Neural crest cell (in vitro differentiated cells): ENCODE measurements around the gene UBC. TPM values are rescaled to one million over a fixed set of nuclear protein-coding genes. Genes with fewer than 3 reads are reported as not detected.
"Not testable (repeated sequence)": the region's sequence is repeated elsewhere in the genome, so short reads cannot be mapped to it uniquely, and the experiment has no call there.

Experiments
- DNase-seq: peaks from one replicate; pipeline ENCODE4 v3.0.0; 2021; ENCODE audit warnings: low read depth, mixed read lengths, low spot score
- H3K27ac Mint-ChIP-seq: one replicate; pipeline ENCODE4 v1.8.0; 2021; ENCODE audit warnings: mild to moderate bottlenecking, mixed read lengths; ENCODE audit not compliant: unreplicated experiment
- H3K27me3 Mint-ChIP-seq: 2 replicates; pipeline ENCODE4 v1.8.0; 2021; ENCODE audit warnings: low read depth, mild to moderate bottlenecking, mixed read lengths
- H3K36me3 Mint-ChIP-seq: 2 replicates; pipeline ENCODE4 v1.8.0; 2021; ENCODE audit warnings: low read depth, mild to moderate bottlenecking, mixed read lengths
- H3K4me1 Mint-ChIP-seq: 2 replicates; pipeline ENCODE4 v1.8.0; 2021; ENCODE audit warnings: mixed read lengths
- H3K4me3 Mint-ChIP-seq: one replicate; pipeline ENCODE4 v1.8.0; 2021; ENCODE audit warnings: mild to moderate bottlenecking, mixed read lengths
- H3K9me3 Mint-ChIP-seq: 2 replicates; pipeline ENCODE4 v1.8.0; 2021; ENCODE audit warnings: mixed read lengths
- CTCF ChIP-seq: fragments of 200-600 bp; sonication (generic); conservative IDR thresholded peaks from 2 replicates; pipeline ENCODE4 v1.5.0; 2021; ENCODE audit warnings: antibody characterized with exemption, mild to moderate bottlenecking
- total RNA-seq: library from RNA; stranded (reverse); gene quantifications from 2 replicates; pipeline ENCODE4 v1.2.1, GENCODE V29; 2021

UBC gene
- total RNA-seq, 1 donor from 2014 or later, result 687 TPM

DNA sequence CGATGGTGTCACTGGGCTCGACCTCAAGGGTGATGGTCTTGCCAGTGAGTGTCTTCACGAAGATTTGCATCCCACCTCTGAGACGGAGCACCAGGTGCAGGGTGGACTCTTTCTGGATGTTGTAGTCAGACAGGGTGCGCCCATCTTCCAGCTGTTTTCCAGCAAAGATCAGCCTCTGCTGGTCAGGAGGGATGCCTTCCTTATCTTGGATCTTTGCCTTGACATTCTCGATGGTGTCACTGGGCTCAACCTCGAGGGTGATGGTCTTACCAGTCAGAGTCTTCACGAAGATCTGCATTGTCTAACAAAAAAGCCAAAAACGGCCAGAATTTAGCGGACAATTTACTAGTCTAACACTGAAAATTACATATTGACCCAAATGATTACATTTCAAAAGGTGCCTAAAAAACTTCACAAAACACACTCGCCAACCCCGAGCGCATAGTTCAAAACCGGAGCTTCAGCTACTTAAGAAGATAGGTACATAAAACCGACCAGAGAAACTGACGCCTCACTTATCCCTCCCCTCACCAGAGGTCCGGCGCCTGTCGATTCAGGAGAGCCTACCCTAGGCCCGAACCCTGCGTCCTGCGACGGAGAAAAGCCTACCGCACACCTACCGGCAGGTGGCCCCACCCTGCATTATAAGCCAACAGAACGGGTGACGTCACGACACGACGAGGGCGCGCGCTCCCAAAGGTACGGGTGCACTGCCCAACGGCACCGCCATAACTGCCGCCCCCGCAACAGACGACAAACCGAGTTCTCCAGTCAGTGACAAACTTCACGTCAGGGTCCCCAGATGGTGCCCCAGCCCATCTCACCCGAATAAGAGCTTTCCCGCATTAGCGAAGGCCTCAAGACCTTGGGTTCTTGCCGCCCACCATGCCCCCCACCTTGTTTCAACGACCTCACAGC lies 717 bp downstream of the UBC start:
- Mint-ChIP-seq H3K36me3 (peaks cover 33% of the 10 kb centered on the region), H3K27me3 (peaks cover 16% of the 10 kb centered on the region), H3K9me3 (no peaks in the 10 kb centered on the region), H3K4me3 (peak overlapping the region; percentile 100), H3K27ac (peak overlapping the region; percentile 100), H3K4me1 (peaks cover 79% of the 10 kb centered on the region)
- TF ChIP-seq CTCF, result peak; percentile 56
- peak; percentile 48 for DNase-seq

DNA sequence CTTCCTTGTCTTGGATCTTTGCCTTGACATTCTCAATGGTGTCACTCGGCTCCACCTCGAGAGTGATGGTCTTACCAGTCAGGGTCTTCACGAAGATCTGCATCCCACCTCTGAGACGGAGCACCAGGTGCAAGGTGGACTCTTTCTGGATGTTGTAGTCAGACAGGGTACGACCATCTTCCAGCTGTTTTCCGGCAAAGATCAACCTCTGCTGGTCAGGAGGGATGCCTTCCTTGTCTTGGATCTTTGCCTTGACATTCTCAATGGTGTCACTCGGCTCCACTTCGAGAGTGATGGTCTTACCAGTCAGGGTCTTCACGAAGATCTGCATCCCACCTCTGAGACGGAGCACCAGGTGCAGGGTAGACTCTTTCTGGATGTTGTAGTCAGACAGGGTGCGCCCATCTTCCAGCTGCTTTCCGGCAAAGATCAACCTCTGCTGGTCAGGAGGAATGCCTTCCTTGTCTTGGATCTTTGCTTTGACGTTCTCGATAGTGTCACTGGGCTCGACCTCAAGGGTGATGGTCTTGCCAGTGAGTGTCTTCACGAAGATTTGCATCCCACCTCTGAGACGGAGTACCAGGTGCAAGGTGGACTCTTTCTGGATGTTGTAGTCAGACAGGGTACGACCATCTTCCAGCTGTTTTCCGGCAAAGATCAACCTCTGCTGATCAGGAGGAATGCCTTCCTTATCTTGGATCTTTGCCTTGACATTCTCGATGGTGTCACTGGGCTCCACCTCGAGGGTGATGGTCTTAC lies 1.7 kb downstream of the UBC start:
- not testable (repeated sequence) for H3K9me3 Mint-ChIP-seq, DNase-seq, H3K27ac Mint-ChIP-seq
- Mint-ChIP-seq H3K27me3 (peaks cover 16% of the 10 kb centered on the region), H3K4me1 (peaks cover 73% of the 10 kb centered on the region), H3K36me3 (peaks cover 33% of the 10 kb centered on the region), H3K4me3 (peak overlapping the region; percentile 100)

- H3K27me3 Mint-ChIP-seq, result peaks cover 14% of the 10 kb centered on the region
- H3K4me1 Mint-ChIP-seq, result peaks cover 64% of the 10 kb centered on the region
- not testable (repeated sequence) for H3K27ac Mint-ChIP-seq, DNase-seq, H3K9me3 Mint-ChIP-seq
- H3K36me3 Mint-ChIP-seq, result peaks cover 33% of the 10 kb centered on the region
- H3K4me3 Mint-ChIP-seq, result peak overlapping the region; percentile 78
Observed at GRCh38 chr12:124911521-124911920, 2.9 kb downstream of the UBC start.

DNA sequence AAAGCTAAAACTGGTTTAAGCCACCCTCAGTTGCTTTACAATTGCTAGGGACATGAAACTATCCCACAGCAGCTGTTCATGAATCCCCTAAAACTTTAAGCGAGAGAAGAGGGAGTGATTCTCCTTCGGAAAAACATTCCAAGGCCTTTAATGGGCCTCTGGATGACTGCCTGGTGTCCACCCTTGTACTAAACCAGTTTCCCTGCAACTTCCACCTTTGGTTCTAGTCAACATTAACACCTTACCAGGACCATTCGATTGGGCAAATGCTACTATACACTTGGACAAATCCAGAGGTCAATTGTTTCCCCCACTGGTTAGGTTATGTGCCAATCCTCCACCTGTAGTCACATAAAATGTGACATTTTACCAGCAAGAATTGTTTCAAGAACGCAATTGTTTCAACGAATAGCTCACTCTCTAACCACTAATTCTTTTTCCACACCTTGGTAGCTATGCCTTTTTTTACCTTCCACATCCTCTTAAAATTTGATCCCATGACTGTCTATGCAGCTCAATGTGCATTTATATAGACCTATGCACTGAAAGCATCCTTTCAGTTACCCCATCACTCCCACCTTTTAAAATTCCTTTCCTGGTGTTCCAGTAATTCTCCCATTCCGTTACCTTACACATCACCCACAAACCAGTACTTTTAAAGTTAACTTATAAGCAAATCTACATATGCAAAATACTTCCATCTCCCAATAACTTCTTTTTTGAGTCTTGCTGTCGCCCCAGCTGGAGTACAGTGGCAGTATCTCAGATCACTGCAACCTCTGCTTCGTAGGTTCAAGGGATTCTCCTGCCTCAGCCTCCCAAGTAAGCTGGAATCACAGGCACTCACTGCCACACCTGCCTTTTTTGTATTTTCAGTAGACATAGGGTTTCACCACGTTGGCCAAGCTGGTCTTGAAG lies 3.6 kb downstream of the UBC start:
- peaks cover 63% of the 10 kb centered on the region for H3K4me1 Mint-ChIP-seq
- H3K27ac Mint-ChIP-seq, result no peak overlapping the region

GRCh38 chr12:124909831-124910560 lies 4.5 kb downstream of the UBC start:
- H3K36me3 Mint-ChIP-seq, result peaks cover 33% of the 10 kb centered on the region
- H3K9me3 Mint-ChIP-seq, result no peaks in the 10 kb centered on the region
- TF ChIP-seq CTCF, result no peak
- H3K27ac Mint-ChIP-seq, result no peak overlapping the region
- peaks cover 58% of the 10 kb centered on the region for H3K4me1 Mint-ChIP-seq
- DNase-seq, result no peak
- peak overlapping the region; percentile 78 for H3K4me3 Mint-ChIP-seq
- peaks cover 14% of the 10 kb centered on the region for H3K27me3 Mint-ChIP-seq

More for the DNA sequence above, 3.6 kb downstream of the UBC start:
- H3K36me3 Mint-ChIP-seq, result peaks cover 33% of the 10 kb centered on the region
- no peak for TF ChIP-seq CTCF
- peaks cover 14% of the 10 kb centered on the region for H3K27me3 Mint-ChIP-seq
- H3K9me3 Mint-ChIP-seq, result no peaks in the 10 kb centered on the region
- H3K4me3 Mint-ChIP-seq, result peak overlapping the region; percentile 78
- no peak for DNase-seq
